GM12892 (cell line): ENCODE data around the gene TTC9C. TPM values are rescaled to one million over a fixed set of nuclear protein-coding genes. Genes with fewer than 3 reads are reported as not detected.
A peak's percentile ranks its signal among the peaks of the same experiment; 100 is the strongest.
"Not testable (repeated sequence)": the region's sequence is repeated elsewhere in the genome, so short reads cannot be mapped to it uniquely, and the experiment has no call there.

Source experiments
- DNase-seq: peaks from one replicate; pipeline ENCODE4 v3.0.0; 2011; ENCODE audit not compliant: insufficient read length
- FAIRE-seq: peaks from 2 replicates; lab custom pipeline; 2011; peaks lifted over from hg19 to GRCh38; lab: Jason Lieb, UNC
- POLR2A ChIP-seq: IDR thresholded peaks from 2 replicates; pipeline ENCODE4 v1.6.1; 2011; ENCODE audit warnings: low read depth, low read length, control low read depth
- POLR2AphosphoS5 ChIP-seq: IDR thresholded peaks from 2 replicates; pipeline ENCODE4 v1.6.1; 2011; ENCODE audit warnings: low read depth, low read length, control low read depth
- TAF1 ChIP-seq: IDR thresholded peaks from 2 replicates; pipeline ENCODE4 v1.6.1; 2011; ENCODE audit warnings: low read depth, mild to moderate bottlenecking, control low read depth, low read length, borderline replicate concordance
- polyA plus RNA-seq: library from polyadenylated mRNA; unstranded; fragments of >200 nt; gene quantifications from one replicate; pipeline ENCODE4 v1.2.1, GENCODE V29; 2012; ENCODE audit warnings: missing spikeins, inconsistent platforms; ENCODE audit not compliant: missing spikeins

TTC9C gene, protein sequence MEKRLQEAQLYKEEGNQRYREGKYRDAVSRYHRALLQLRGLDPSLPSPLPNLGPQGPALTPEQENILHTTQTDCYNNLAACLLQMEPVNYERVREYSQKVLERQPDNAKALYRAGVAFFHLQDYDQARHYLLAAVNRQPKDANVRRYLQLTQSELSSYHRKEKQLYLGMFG
- polyA plus RNA-seq, result 50.9 TPM

DNA sequence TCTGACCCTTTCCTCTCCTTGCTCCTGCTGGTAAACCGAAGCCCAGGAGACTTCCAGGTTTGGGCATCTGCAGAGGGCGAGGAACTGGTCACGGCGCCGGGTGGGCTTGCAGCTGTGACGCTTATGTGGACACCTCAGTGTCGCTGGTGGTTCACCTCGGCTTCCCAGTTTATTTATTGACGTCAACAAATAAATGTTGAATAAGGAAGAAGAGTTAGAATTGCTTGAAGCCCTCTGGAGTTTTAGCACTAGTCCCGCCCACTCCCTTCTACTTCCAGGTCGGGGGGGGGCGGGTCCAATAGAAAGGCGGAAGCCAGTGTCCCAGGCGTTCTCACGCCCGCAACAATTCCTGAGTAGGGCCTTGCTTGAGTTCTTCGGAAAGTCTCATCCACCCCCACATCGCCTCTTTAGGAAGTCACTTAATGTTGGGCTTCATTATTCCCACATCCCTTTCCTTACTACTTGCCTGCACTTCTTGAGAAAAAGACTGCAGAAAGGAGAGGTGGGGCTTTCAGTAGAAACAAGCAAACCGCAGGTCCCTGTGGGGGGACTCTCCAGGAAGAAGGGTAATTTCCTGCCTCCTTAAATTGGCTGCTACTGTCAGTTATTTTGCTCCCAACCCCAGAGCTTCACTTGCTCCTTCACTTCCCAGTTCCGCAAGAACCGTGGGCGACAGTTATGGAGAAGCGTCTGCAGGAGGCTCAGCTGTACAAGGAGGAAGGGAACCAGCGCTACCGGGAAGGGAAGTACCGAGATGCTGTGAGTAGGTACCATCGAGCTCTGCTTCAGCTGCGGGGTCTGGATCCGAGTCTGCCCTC lies at the start of gene TTC9C:
TTC9C (plus strand) TSS at position 316 of the 818 bp plus-strand sequence; CDS start at position 679, 363 bp downstream.
- TF ChIP-seq POLR2AphosphoS5 (peak; percentile 64; the same call in 1 of the 2 replicates), POLR2A (peak; percentile 69; the same call in 1 of the 2 replicates), TAF1 (peak; percentile 14; the same call in 1 of the 2 replicates)
- FAIRE-seq (peak; percentile 60), DNase-seq (peak; percentile 55)

- peak; percentile 91 for DNase-seq
- FAIRE-seq, result peak; percentile 80
- TF ChIP-seq TAF1 (peak; percentile 73), POLR2A (peak; percentile 91; the same call in 1 of the 2 replicates), POLR2AphosphoS5 (peak; percentile 93)
These were observed 49.3 kb upstream of the TTC9C start, which contains the start of gene UBXN1 for GRCh38 chr11:62678770-62679696. Gene UBXN1, minus strand, starts transcription at chr11:62679073. Its CDS starts 150 bp downstream, at chr11:62678923.

DNA sequence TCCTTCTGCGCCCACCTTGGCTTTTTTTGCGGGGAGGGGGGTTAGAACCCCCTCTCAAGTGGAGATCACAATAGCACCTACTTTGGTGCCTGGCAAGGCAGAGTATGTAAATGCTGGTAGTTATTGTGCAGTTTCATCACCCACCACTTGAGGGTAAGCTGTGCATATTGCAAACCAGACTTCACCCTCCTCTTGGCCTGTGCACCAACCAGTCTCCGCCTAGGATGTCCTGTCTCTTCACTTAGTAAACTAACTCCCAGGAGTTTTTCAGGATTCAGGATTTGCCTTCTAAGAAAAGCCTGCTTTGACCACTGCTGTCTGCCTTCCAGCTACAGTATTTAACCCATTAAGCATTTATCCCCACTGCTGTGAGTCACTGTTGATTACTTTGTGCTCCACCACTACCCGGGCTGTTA lies 47.5 kb upstream of the TTC9C start:
- no peak for TF ChIP-seq POLR2A
- no peak for TF ChIP-seq TAF1
- no peak for TF ChIP-seq POLR2AphosphoS5
- no peak for DNase-seq
- peak; percentile 85 for FAIRE-seq

DNA sequence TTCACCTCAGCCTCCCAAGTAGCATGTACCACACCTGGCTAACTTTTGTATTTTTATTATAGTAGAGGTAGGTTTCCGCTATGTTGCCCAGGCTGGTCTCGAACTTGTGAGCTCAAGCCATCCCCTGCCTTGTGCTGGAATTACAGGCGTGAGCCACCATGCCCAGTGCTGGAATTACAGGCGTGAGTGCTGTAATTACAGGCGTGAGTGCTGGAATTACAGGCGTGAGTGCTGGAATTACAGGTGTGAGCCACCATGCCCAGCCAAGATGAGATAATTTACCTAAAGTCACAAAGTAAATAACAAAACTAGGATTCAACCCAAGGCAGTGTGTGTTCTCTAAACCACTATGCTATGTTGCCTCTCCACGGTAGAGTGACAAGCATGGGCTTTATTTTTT lies 45.8 kb upstream of the TTC9C start:
- TF ChIP-seq POLR2A (no peak), TAF1 (no peak), POLR2AphosphoS5 (no peak)
- DNase-seq (no peak), FAIRE-seq (no peak)

DNA sequence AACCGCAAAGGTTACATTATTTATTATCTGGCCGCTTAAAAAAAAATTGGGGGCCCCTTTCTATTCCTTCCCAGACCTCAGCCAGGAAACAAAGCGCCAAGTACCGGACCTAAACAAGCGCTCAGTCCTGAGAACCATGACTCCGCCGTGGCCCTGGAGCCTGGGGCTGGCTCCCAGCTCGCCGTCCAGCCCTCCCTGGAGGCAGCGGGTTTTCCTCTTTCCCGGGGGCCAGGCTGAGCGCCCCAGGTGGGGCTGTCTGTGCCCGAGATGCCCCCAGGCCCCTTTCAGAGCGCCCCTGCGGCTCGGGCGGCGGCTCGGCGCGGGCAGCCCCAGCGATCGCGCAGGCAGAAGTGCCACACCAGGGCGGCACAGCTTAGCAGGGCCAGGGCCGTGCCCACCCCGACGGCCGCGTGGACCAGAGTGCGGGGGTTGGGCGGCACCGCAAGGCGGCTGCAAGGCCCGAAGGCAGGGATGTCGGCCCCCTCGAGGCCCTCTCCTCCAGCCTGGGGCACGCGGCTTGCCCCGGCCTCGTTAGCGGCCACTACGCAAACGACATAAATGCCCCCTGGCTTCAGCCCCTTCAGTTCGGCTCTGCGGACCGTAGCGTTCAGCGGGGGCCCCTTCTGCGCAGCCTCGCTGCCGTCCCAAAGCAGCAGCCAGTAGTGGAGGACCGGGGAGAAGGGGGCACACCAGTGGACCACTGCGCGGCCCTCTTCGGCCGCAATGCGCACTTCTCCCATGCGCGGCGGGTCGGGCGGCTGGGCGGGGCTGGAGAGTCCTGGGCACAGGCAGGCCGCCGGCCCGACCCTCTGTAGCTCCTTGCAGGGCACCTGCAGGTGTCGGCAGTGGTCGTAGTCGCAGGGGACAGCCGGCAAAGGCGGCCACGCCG lies 40.5 kb upstream of the TTC9C start:
- TF ChIP-seq TAF1, result no peak
- TF ChIP-seq POLR2A, result no peak
- no peak for TF ChIP-seq POLR2AphosphoS5
- DNase-seq, result no peak
- FAIRE-seq, result no peak

DNA sequence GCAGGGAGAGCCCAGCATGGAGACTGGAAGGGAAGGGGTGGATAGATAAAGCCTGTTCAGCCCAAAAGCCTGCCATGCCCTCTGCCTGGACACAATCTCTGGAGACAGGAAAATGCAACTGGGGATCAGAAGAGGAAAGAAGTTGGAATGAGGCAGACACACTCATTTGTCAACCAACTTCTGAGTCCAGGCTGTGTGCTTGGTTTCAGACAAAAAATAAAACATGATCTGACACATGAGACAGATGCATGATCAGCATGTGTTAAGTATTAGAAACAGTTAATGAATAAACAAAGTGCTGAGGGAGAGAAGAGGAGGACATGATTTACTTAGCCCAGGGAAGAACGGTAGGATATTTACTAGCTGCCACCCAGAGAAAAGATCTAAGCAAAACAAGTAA lies 39.8 kb upstream of the TTC9C start:
- FAIRE-seq, result no peak

GRCh38 chr11:62689421-62690183 lies 38.7 kb upstream of the TTC9C start, which contains the start of gene LRRN4CL:
Gene LRRN4CL, minus strand, starts transcription at chr11:62689530. Its CDS starts 1,022 bp downstream, at chr11:62688508.
- DNase-seq (no peak), FAIRE-seq (peak; percentile 17)

More for the DNA sequence above, 39.8 kb upstream of the TTC9C start:
- DNase-seq, result no peak
- TF ChIP-seq POLR2A, result no peak

DNA sequence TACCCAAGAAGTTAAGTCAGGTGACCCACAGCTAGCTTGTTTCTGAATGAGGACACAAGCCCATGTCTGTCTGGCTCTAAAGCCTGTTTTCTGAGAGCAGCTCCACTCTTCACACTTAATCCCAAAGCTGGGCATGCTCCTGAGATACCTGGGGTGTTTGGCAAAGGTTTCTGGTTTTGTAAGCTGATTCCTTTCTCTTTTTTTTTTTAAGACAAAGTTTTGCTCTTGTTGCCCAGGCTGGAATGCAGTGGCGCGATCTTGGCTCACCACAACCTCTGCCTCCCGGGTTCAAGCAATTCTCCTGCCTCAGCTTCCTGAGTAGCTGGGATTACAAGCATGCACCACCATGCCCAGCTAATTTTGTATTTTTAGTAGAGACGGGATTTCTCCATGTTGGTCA lies 34.7 kb upstream of the TTC9C start:
- not testable (repeated sequence) for DNase-seq, FAIRE-seq

More at GRCh38 chr11:62689421-62690183, 38.7 kb upstream of the TTC9C start, which contains the start of gene LRRN4CL:
- TF ChIP-seq POLR2A, result no peak

DNA sequence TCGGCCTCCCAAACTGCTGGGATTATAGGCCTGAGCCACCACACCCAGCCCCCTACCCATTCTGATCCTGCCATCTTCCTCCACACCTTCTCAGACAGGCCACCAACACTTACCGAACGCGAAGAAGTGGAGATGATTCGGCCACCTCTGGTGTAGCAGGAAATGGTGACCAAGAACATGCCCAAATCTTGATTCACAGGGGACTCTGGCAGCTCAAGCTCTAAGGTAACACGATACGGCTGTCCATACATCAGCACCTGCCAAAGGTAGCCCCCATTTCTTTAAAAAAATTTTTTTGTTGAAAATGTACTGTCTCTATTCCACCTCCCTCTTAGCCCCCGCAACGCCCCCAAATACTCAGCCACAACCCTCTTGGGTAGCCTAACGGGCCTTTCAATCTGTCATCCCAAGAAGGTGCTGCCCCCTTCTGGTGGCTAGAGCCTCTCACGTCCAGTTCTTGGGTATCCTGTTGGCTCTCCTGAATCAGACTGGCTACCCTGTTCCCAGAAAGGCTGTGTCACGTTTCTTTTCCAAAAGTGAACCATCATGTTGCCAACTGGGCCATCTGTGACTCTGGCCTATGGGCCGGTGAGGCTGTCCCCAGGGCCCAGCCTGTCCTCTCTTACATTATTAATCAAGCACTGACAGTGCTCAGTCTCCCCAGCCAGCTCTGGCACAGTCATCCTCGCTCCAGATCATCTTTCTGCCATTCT lies 33.7 kb upstream of the TTC9C start:
- peak; percentile 66 for DNase-seq
- FAIRE-seq, result peak; percentile 90
- TF ChIP-seq POLR2A, result no peak
- no peak for TF ChIP-seq POLR2AphosphoS5
- no peak for TF ChIP-seq TAF1

DNA sequence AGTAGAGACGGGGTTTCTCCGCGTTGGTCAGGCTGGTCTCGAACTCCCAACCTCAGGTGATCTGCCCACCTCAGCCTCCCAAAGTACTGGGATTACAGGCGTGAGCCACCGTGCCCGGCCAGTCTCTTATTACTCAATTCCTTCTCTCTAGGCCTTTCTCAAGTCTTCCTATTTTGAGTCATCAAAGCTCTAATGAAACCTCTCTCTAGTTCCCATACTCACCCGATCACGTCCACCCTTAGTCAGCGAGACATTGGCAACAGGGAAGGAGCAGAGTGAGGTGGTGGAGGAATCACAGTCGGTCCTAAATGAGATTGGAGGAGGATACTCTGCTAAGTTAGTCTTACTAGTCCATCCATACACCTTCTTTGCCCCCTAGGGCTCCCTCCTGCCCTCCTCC lies 26.0 kb upstream of the TTC9C start:
- no peak for FAIRE-seq
- TF ChIP-seq POLR2A, result no peak
- no peak for DNase-seq

- FAIRE-seq, DNase-seq: not testable (repeated sequence)
These were observed 24.4 kb upstream of the TTC9C start for GRCh38 chr11:62703921-62704320.
